WTC11 (cell line): Measurements from ENCODE around the gene CXCL12. TPM values are rescaled to one million over a fixed set of nuclear protein-coding genes. Genes with fewer than 3 reads are reported as not detected.

ENCODE experiments used
- ATAC-seq: fragments of 200-7000 bp; cut with Tn5 transposase; 2 replicates; pipeline ENCODE4 v1.10.0; 2021; ENCODE audit warnings: mild to moderate bottlenecking, moderate library complexity
- CTCF ChIA-PET: fragments of 300-600 bp; sonication (Branson Sonifier 250); formaldehyde crosslinking; loops from one replicate; lab custom pipeline; 2021; ENCODE audit warnings: antibody characterized with exemption; lab: Charles Lee
- POLR2A ChIA-PET: fragments of 350-600 bp; sonication (Branson Sonifier 250); formaldehyde crosslinking; loops from one replicate; lab custom pipeline; 2021; ENCODE audit warnings: antibody characterized with exemption; lab: Charles Lee
- DNase-seq: peaks from one replicate; pipeline ENCODE4 v3.0.0; 2021; ENCODE audit warnings: low spot score
- H3K27ac Mint-ChIP-seq: 2 replicates; pipeline ENCODE4 v1.8.0; 2021; ENCODE audit warnings: mixed read lengths
- H3K27me3 Mint-ChIP-seq: 2 replicates; pipeline ENCODE4 v1.8.0; 2021; ENCODE audit warnings: low read depth, mild to moderate bottlenecking, moderate library complexity, mixed read lengths
- H3K36me3 Mint-ChIP-seq: 2 replicates; pipeline ENCODE4 v1.8.0; 2021; ENCODE audit warnings: mixed read lengths
- H3K4me1 Mint-ChIP-seq: 2 replicates; pipeline ENCODE4 v1.8.0; 2022; ENCODE audit warnings: mixed read lengths
- H3K4me3 Mint-ChIP-seq: 2 replicates; pipeline ENCODE4 v1.8.0; 2021; ENCODE audit warnings: mild to moderate bottlenecking, moderate library complexity, mixed read lengths
- H3K9me3 Mint-ChIP-seq: 2 replicates; pipeline ENCODE4 v1.8.0; 2021; ENCODE audit warnings: mixed read lengths
- CBFB ChIP-seq: sonication (generic); formaldehyde crosslinking; IDR thresholded peaks from 2 replicates; pipeline ENCODE4 v1.8.1; 2022; ENCODE audit warnings: mild to moderate bottlenecking, low read depth, missing genetic modification reagents
- CTCF ChIP-seq: fragments of 200-600 bp; IDR thresholded peaks from 2 replicates; pipeline ENCODE4 v1.8.0; 2022; ENCODE audit warnings: antibody characterized with exemption
- E2F5 ChIP-seq: sonication (generic); formaldehyde crosslinking; IDR thresholded peaks from 2 replicates; pipeline ENCODE4 v1.8.1; 2022; ENCODE audit warnings: mild to moderate bottlenecking, moderate library complexity, missing genetic modification reagents
- ETV6 ChIP-seq: sonication (generic); formaldehyde crosslinking; IDR thresholded peaks from 2 replicates; pipeline ENCODE4 v1.8.1; 2022; ENCODE audit warnings: mild to moderate bottlenecking, missing genetic modification reagents
- GABPB1 ChIP-seq: sonication (generic); formaldehyde crosslinking; IDR thresholded peaks from 2 replicates; pipeline ENCODE4 v1.8.1; 2023; ENCODE audit warnings: mild to moderate bottlenecking, missing genetic modification reagents
- PRDM15 ChIP-seq: sonication (generic); formaldehyde crosslinking; IDR thresholded peaks from 2 replicates; pipeline ENCODE4 v1.8.0; 2022; ENCODE audit warnings: missing genetic modification reagents
- PREB ChIP-seq: sonication (generic); formaldehyde crosslinking; IDR thresholded peaks from 2 replicates; pipeline ENCODE4 v1.8.1; 2022; ENCODE audit warnings: mild to moderate bottlenecking, missing genetic modification reagents, moderate library complexity, borderline replicate concordance
- RORB ChIP-seq: fragments of 250-450 bp; sonication (Bioruptor Pico); IDR thresholded peaks from 2 replicates; pipeline ENCODE4 v1.9.0; 2021; ENCODE audit warnings: mild to moderate bottlenecking
- TP53 ChIP-seq: sonication (generic); formaldehyde crosslinking; IDR thresholded peaks from 2 replicates; pipeline ENCODE4 v1.8.1; 2023; ENCODE audit warnings: mild to moderate bottlenecking, missing genetic modification reagents
- ZMAT4 ChIP-seq: fragments of 250-450 bp; sonication (Bioruptor Pico); IDR thresholded peaks from 2 replicates; pipeline ENCODE4 v1.9.0; 2021; ENCODE audit warnings: mild to moderate bottlenecking
- ZNF138 ChIP-seq: sonication (generic); formaldehyde crosslinking; conservative IDR thresholded peaks from 2 replicates; pipeline ENCODE4 v1.8.1; 2022; ENCODE audit warnings: mild to moderate bottlenecking, moderate library complexity, missing genetic modification reagents
- ZNF423 ChIP-seq: fragments of 250-450 bp; sonication (Bioruptor Pico); IDR thresholded peaks from 2 replicates; pipeline ENCODE4 v2.1.2; 2022; ENCODE audit warnings: mild to moderate bottlenecking, moderate library complexity
- total RNA-seq: library from RNA; stranded (reverse); gene quantifications from 3 replicates; pipeline ENCODE4 v1.2.3, GENCODE V29; 2021
- TF ChIP-seq, protein P1 (sequence below): sonication (generic); formaldehyde crosslinking; IDR thresholded peaks from 2 replicates; pipeline ENCODE4 v1.8.1; 2023; ENCODE audit warnings: mild to moderate bottlenecking, moderate library complexity, missing genetic modification reagents

Gene CXCL12
- total RNA-seq, 1 experiment from 2014 or later = 52.4 TPM

- ChIA-PET POLR2A (no interaction called here), CTCF (interaction anchor here (1.9 to 3.1 kb wide), 2 partner anchors 10 to 537 kb away, joined by 5 to 52 read pairs; no protein-coding TSS in a partner anchor)
- no peak for ATAC-seq
- H3K4me1 Mint-ChIP-seq = peaks cover 17% of the 10 kb centered on the region
- TF ChIP-seq ZMAT4 (CRISPR knock-in tag) (no peak), CBFB (no peak), TP53 (no peak), PREB (CRISPR knock-in tag) (no peak)
- H3K36me3 Mint-ChIP-seq = no peaks in the 10 kb centered on the region
- H3K27me3 Mint-ChIP-seq = peaks cover 25% of the 10 kb centered on the region
- H3K27ac Mint-ChIP-seq = no peak overlapping the region
- no peaks in the 10 kb centered on the region for H3K9me3 Mint-ChIP-seq
- no peak for DNase-seq
- no peak overlapping the region for H3K4me3 Mint-ChIP-seq
Observed at GRCh38 chr10:44387853-44388251, 3.0 kb upstream of the CXCL12 start.

GRCh38 chr10:44386546-44387052 is 1.7 kb upstream of the CXCL12 start:
- no peaks in the 10 kb centered on the region for H3K9me3 Mint-ChIP-seq
- DNase-seq = peak; percentile 78
- TF ChIP-seq E2F5 (CRISPR knock-in tag) (peak; percentile 75; the same call in 1 of the 2 replicates), ZNF423 (CRISPR knock-in tag) (peak; percentile 63; the same call in 1 of the 2 replicates), ZNF138 (no peak), PRDM15 (CRISPR knock-in tag) (0 out of 2 replicates have a peak, but pooled peaks have one; percentile 11), RORB (CRISPR knock-in tag) (no peak), CTCF (peak; percentile 68), ETV6 (CRISPR knock-in tag) (peak; percentile 11; the same call in 1 of the 2 replicates), GABPB1 (peak; percentile 90)
- TF ChIP-seq, protein P1, sequence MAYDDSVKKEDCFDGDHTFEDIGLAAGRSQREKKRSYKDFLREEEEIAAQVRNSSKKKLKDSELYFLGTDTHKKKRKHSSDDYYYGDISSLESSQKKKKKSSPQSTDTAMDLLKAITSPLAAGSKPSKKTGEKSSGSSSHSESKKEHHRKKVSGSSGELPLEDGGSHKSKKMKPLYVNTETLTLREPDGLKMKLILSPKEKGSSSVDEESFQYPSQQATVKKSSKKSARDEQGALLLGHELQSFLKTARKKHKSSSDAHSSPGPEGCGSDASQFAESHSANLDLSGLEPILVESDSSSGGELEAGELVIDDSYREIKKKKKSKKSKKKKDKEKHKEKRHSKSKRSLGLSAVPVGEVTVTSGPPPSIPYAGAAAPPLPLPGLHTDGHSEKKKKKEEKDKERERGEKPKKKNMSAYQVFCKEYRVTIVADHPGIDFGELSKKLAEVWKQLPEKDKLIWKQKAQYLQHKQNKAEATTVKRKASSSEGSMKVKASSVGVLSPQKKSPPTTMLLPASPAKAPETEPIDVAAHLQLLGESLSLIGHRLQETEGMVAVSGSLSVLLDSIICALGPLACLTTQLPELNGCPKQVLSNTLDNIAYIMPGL (CRISPR knock-in tag) = peak; percentile 33; the same call in 1 of the 2 replicates
- TF ChIP-seq, all 79 proteins: peak for 7
- Mint-ChIP-seq H3K4me3 (peak overlapping the region; percentile 41; the same call in 1 of the 2 replicates), H3K4me1 (peaks cover 28% of the 10 kb centered on the region), H3K27ac (no peak overlapping the region), H3K36me3 (no peaks in the 10 kb centered on the region), H3K27me3 (peaks cover 25% of the 10 kb centered on the region)
- ChIA-PET POLR2A (interaction anchor here (1.4 to 1.6 kb wide), 2 partner anchors 11 to 16 kb away, joined by 3 to 5 read pairs; no protein-coding TSS in a partner anchor), CTCF (interaction anchor here (0.7 to 3.1 kb wide), 38 partner anchors 9 to 703 kb away, joined by 3 to 52 read pairs (median 5); no protein-coding TSS in a partner anchor)
- ATAC-seq = peak; percentile 46
